HEK293T (cell line): ENCODE data around the gene AKNA.

Experiments
- CTCF ChIA-PET: fragments of 350-600 bp; formaldehyde crosslinking; extraction: SDS; loops from one replicate; lab custom pipeline; 2021; ENCODE audit warnings: antibody characterized with exemption, inconsistent platforms; lab: Yijun Ruan, JAX
- POLR2A ChIA-PET: fragments of 350-600 bp; formaldehyde crosslinking; extraction: SDS; loops from one replicate; lab custom pipeline; 2020; ENCODE audit warnings: antibody characterized with exemption, inconsistent platforms; lab: Yijun Ruan, JAX
- DNase-seq: peaks from one replicate; pipeline ENCODE4 v3.0.0; 2012; ENCODE audit warnings: mixed read lengths; ENCODE audit errors: extremely low spot score
- ARNT ChIP-seq: fragments of 450-650 bp; IDR thresholded peaks from 2 replicates; pipeline ENCODE4 v1.6.1; 2017; ENCODE audit warnings: mild to moderate bottlenecking
- BHLHE40 ChIP-seq: fragments of 450-650 bp; IDR thresholded peaks from 2 replicates; pipeline ENCODE4 v1.6.1; 2016; ENCODE audit warnings: mild to moderate bottlenecking, moderate library complexity, borderline replicate concordance
- CTBP1 ChIP-seq: fragments of 450-650 bp; IDR thresholded peaks from 2 replicates; pipeline ENCODE4 v1.6.1; 2016; ENCODE audit warnings: borderline replicate concordance
- ELF4 ChIP-seq: fragments of 450-650 bp; IDR thresholded peaks from 2 replicates; pipeline ENCODE4 v1.6.1; 2017; ENCODE audit warnings: antibody characterized with exemption
- FOXA1 ChIP-seq: fragments of 450-650 bp; IDR thresholded peaks from 2 replicates; pipeline ENCODE4 v1.6.1; 2016; ENCODE audit warnings: mild to moderate bottlenecking
- FOXK2 ChIP-seq: fragments of 450-650 bp; IDR thresholded peaks from 2 replicates; pipeline ENCODE4 v1.6.1; 2016; ENCODE audit warnings: mild to moderate bottlenecking
- FOXM1 ChIP-seq: fragments of 450-650 bp; IDR thresholded peaks from 2 replicates; pipeline ENCODE4 v1.6.1; 2017; ENCODE audit warnings: mild to moderate bottlenecking, borderline replicate concordance
- HDGF ChIP-seq: fragments of 450-650 bp; IDR thresholded peaks from 2 replicates; pipeline ENCODE4 v1.6.1; 2017; ENCODE audit warnings: antibody characterized with exemption, borderline replicate concordance
- L3MBTL2 ChIP-seq: fragments of 450-650 bp; conservative IDR thresholded peaks from 2 replicates; pipeline ENCODE4 v1.6.1; 2016; ENCODE audit warnings: mild to moderate bottlenecking
- LEF1 ChIP-seq: fragments of 450-650 bp; IDR thresholded peaks from 2 replicates; pipeline ENCODE4 v1.6.1; 2017; ENCODE audit warnings: mild to moderate bottlenecking, borderline replicate concordance
- NFRKB ChIP-seq: fragments of 450-650 bp; IDR thresholded peaks from 2 replicates; pipeline ENCODE4 v1.6.1; 2016; ENCODE audit warnings: mild to moderate bottlenecking, moderate library complexity
- PKNOX1 ChIP-seq: fragments of 450-650 bp; IDR thresholded peaks from 2 replicates; pipeline ENCODE4 v1.6.1; 2016
- SP1 ChIP-seq: fragments of 450-650 bp; IDR thresholded peaks from 2 replicates; pipeline ENCODE4 v1.6.1; 2017
- SUZ12 ChIP-seq: fragments of 450-650 bp; IDR thresholded peaks from 2 replicates; pipeline ENCODE4 v1.6.1; 2016; ENCODE audit warnings: mild to moderate bottlenecking
- TARDBP ChIP-seq: fragments of 450-650 bp; IDR thresholded peaks from 2 replicates; pipeline ENCODE4 v1.6.1; 2016
- ZNF384 ChIP-seq: fragments of 450-650 bp; IDR thresholded peaks from 2 replicates; pipeline ENCODE4 v1.6.1; 2016

Gene AKNA

DNA sequence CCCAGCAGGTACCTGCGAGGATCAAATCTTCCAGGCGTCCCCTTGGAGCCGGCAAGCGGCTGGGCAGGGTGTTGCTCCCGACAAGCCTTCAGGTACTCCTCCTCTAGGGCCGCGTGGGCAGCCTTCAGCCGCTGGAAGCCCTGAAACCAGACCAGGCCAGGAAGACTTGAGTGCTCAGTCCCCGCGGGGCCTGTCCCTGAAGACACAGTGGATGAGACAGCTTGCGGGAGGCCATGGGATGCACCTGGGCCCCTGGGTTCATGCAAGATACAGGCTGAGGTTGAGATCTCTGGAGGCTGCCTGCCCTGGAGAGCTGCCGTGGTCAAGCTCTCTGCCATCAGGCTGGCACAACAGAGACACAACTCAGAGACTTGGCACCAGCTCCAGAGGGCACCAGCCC lies 25.4 kb downstream of the AKNA start:
- DNase-seq = no peak
- ChIA-PET CTCF (interaction anchor here (0.7 to 0.9 kb wide), 2 partner anchors 23 to 399 kb away, joined by 3 read pairs; no protein-coding TSS in a partner anchor), POLR2A (no interaction called here)
- TF ChIP-seq ELF4 = no peak
- no peak for TF ChIP-seq TARDBP
- no peak for TF ChIP-seq SP1

GRCh38 chr9:114361542-114361941 lies 26.2 kb downstream of the AKNA start:
- TF ChIP-seq ARNT (no peak), NFRKB (no peak), TARDBP (no peak), LEF1 (no peak), ELF4 (no peak), SP1 (no peak), BHLHE40 (no peak), HDGF (no peak), FOXM1 (no peak), CTBP1 (no peak), FOXA1 (no peak), ZNF384 (no peak), L3MBTL2 (no peak)
- ChIA-PET CTCF (no interaction called here), POLR2A (no interaction called here)
- DNase-seq = no peak

DNA sequence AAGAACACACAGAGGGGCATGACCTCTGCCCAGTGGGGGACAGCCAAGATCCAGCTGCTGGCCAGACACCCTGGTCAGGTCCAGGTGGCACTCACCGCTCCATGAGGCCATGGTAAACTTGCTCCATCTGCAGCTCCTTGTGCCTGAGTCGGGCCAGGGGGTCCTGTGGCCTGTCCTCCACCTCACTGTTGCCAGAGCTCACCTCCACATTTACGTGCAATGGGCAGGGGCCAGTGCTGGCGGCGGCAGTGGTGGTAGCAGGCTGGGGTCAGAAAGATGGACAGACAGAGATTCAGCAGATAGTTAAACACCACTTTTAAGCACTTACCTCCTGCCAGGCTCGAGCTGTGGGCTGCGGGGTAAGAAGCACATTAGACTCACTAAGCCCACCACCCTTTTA lies 28.0 kb downstream of the AKNA start:
- DNase-seq = no peak
- TF ChIP-seq ARNT (no peak), FOXK2 (no peak), ELF4 (no peak), NFRKB (no peak), ZNF384 (no peak), SUZ12 (no peak), BHLHE40 (no peak), PKNOX1 (no peak), CTBP1 (no peak), TARDBP (no peak), FOXA1 (no peak), L3MBTL2 (no peak), FOXM1 (no peak), HDGF (no peak)
- POLR2A ChIA-PET = no interaction called here
- CTCF ChIA-PET = no interaction called here

DNA sequence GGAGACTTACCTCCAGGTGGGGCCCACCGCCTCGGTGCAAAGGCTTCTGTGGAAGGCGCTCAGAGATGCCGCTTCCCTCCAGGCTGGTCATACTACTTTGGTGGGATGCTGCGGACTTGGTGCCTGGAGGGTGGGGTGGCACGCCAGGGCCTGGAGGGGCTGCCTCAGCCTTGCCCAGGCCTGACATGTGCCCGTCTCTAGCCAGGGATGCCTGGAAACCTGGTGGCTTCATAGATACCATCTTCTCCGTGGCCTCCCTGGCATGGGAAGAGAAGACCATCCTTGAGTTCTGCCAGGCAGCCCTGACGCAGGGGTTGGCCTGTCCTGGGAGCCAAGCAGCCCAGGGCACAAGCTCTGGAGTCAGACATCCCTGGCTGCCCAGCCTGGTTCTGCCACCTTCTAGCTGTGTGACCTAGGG lies 29.9 kb downstream of the AKNA start:
- POLR2A ChIA-PET = no interaction called here
- CTCF ChIA-PET = no interaction called here
- TF ChIP-seq FOXK2 (no peak), CTBP1 (no peak), ZNF384 (no peak), ELF4 (no peak), HDGF (no peak), ARNT (no peak), SUZ12 (no peak), LEF1 (no peak), FOXA1 (no peak), BHLHE40 (no peak), PKNOX1 (no peak), NFRKB (no peak), SP1 (no peak), FOXM1 (no peak), TARDBP (no peak), L3MBTL2 (no peak)
- DNase-seq = no peak

DNA sequence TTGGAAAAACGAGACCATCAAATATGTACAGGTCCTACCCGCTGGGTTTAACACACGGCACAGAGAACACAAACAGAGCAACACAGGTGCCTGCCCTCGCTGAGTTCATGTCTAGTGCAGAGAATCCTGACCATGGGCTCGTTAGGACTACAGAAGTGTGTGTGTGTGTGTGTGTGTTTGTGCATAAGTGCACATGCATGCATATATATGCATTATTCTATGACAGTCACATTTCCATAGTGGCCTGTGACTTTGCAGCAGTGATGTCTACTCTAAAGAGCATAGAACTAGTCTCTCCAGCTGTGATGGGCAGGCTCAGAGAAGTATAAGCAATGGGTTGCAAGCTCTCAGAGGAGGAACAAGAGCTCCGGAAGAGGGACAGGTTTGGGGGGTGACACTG lies 30.4 kb downstream of the AKNA start:
- DNase-seq = no peak
- CTCF ChIA-PET = no interaction called here
- TF ChIP-seq HDGF (no peak), CTBP1 (no peak), PKNOX1 (no peak), SUZ12 (no peak), L3MBTL2 (no peak), ARNT (no peak), NFRKB (no peak), ZNF384 (no peak), FOXM1 (no peak)
- POLR2A ChIA-PET = no interaction called here

GRCh38 chr9:114356792-114357191 lies 31.0 kb downstream of the AKNA start:
- DNase-seq = no peak
- no peak for TF ChIP-seq HDGF
- no peak for TF ChIP-seq BHLHE40
- TF ChIP-seq PKNOX1 = no peak
- no peak for TF ChIP-seq TARDBP
- TF ChIP-seq SUZ12 = no peak
- TF ChIP-seq SP1 = no peak
- no peak for TF ChIP-seq FOXM1
- no peak for TF ChIP-seq ARNT

More at GRCh38 chr9:114356792-114357191, 31.0 kb downstream of the AKNA start:
- ChIA-PET POLR2A (no interaction called here), CTCF (no interaction called here)
